ENCODE data around the gene N4BP2L1. TPM values are rescaled to one million over a fixed set of nuclear protein-coding genes. Genes with fewer than 3 reads are reported as not detected.
"Not testable (repeated sequence)": the region's sequence is repeated elsewhere in the genome, so short reads cannot be mapped to it uniquely, and the experiment has no call there.

N4BP2L1 gene
- total RNA-seq, 2 experiments from 2014 or later, result 27.7 to 27.8 TPM

- ATAC-seq, result no peak
- CTCF ChIA-PET, result interaction anchor here (0.6 kb wide), 1 partner anchor 58 kb away, joined by 4 read pairs; no protein-coding TSS in a partner anchor
- DNase-seq, result no peak
- no peak overlapping the region for H3K27ac Mint-ChIP-seq
- no peaks in the 10 kb centered on the region for H3K9me3 Mint-ChIP-seq (ENCODE audit: insufficient read depth)
- peaks cover 13% of the 10 kb centered on the region for H3K4me1 Mint-ChIP-seq (ENCODE audit: low read depth)
- peaks cover 21% of the 10 kb centered on the region for H3K36me3 Mint-ChIP-seq (ENCODE audit: low read depth)
- no peak overlapping the region for H3K4me3 Mint-ChIP-seq
- no peaks in the 10 kb centered on the region for H3K27me3 Mint-ChIP-seq (ENCODE audit: low read depth)
- POLR2A ChIA-PET, result no interaction called here
Measured at GRCh38 chr13:32384702-32385101, 43.2 kb downstream of the N4BP2L1 start.

- Mint-ChIP-seq H3K9me3 (ENCODE audit: insufficient read depth) (no peaks in the 10 kb centered on the region), H3K36me3 (ENCODE audit: low read depth) (peaks cover 23% of the 10 kb centered on the region), H3K4me3 (no peak overlapping the region), H3K4me1 (ENCODE audit: low read depth) (peaks cover 6% of the 10 kb centered on the region), H3K27ac (no peak overlapping the region), H3K27me3 (ENCODE audit: low read depth) (no peaks in the 10 kb centered on the region)
- ChIA-PET POLR2A (no interaction called here), CTCF (no interaction called here)
- ATAC-seq (no peak), DNase-seq (no peak)
Measured at GRCh38 chr13:32383836-32384618, 43.9 kb downstream of the N4BP2L1 start.

- ATAC-seq (peak; percentile 78), DNase-seq (peak; percentile 46)
- peaks cover 17% of the 10 kb centered on the region for H3K36me3 Mint-ChIP-seq (ENCODE audit: low read depth)
- no peaks in the 10 kb centered on the region for H3K27me3 Mint-ChIP-seq (ENCODE audit: low read depth)
- H3K4me1 Mint-ChIP-seq (ENCODE audit: low read depth), result no peaks in the 10 kb centered on the region
- POLR2A ChIA-PET, result no interaction called here
- CTCF ChIA-PET, result interaction anchor here (0.6 to 3.8 kb wide), 17 partner anchors 9 to 267 kb away, joined by 3 to 35 read pairs (median 4); no protein-coding TSS in a partner anchor
- H3K9me3 Mint-ChIP-seq (ENCODE audit: insufficient read depth), result no peaks in the 10 kb centered on the region
- no peak overlapping the region for H3K4me3 Mint-ChIP-seq
- H3K27ac Mint-ChIP-seq, result no peak overlapping the region
Measured at GRCh38 chr13:32381539-32381938, 46.4 kb downstream of the N4BP2L1 start.

GRCh38 chr13:32378012-32378411, 49.9 kb downstream of the N4BP2L1 start:
- no peak for DNase-seq
- H3K4me3 Mint-ChIP-seq, result no peak overlapping the region
- peaks cover 35% of the 10 kb centered on the region for H3K36me3 Mint-ChIP-seq (ENCODE audit: low read depth)
- H3K4me1 Mint-ChIP-seq (ENCODE audit: low read depth), result no peaks in the 10 kb centered on the region
- H3K9me3 Mint-ChIP-seq (ENCODE audit: insufficient read depth), result no peaks in the 10 kb centered on the region
- no peak overlapping the region for H3K27ac Mint-ChIP-seq
- POLR2A ChIA-PET, result interaction anchor here (0.6 kb wide), 1 partner anchor 1327 kb away, joined by 3 read pairs; no protein-coding TSS in a partner anchor
- CTCF ChIA-PET, result no interaction called here
- ATAC-seq, result no peak
- no peaks in the 10 kb centered on the region for H3K27me3 Mint-ChIP-seq (ENCODE audit: low read depth)

DNA sequence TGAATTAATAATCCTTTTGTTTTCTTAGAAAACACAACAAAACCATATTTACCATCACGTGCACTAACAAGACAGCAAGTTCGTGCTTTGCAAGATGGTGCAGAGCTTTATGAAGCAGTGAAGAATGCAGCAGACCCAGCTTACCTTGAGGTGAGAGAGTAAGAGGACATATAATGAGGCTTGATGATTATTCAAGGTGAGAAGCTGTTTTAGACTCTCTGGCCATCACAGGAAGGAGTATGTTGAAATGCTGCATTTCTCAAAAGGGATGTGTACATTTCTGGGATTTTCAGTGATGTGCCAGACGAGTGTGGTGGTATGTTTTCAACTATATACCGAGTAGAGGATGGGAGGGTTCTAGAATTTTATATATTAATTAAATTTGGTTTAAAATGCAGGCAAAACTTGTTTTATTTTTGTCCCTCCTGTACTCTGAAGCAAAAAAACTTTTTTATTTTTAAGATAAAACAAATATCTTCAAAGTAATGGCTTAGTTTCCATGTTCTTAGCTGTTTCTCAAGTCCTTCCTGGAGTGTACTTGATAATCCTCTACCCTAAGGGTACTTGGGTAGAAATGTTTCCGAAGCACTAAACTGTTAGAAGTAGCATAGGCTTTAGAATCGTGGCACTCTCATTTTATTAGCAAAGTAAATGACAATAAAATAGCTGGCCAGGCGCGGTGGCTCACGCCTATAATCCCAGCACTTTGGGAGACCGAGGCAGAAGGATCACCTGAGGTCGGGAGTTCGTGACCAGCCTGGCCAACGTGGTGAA, 51.1 kb downstream of the N4BP2L1 start:
- no peak for DNase-seq
- no peaks in the 10 kb centered on the region for H3K4me1 Mint-ChIP-seq (ENCODE audit: low read depth)
- no peaks in the 10 kb centered on the region for H3K9me3 Mint-ChIP-seq (ENCODE audit: insufficient read depth)
- H3K27ac Mint-ChIP-seq, result no peak overlapping the region
- H3K4me3 Mint-ChIP-seq, result no peak overlapping the region
- POLR2A ChIA-PET, result no interaction called here
- CTCF ChIA-PET, result interaction anchor here (1.1 kb wide), 1 partner anchor 66 kb away, joined by 3 read pairs; no protein-coding TSS in a partner anchor
- H3K27me3 Mint-ChIP-seq (ENCODE audit: low read depth), result no peaks in the 10 kb centered on the region
- no peak for ATAC-seq
- H3K36me3 Mint-ChIP-seq (ENCODE audit: low read depth), result peaks cover 47% of the 10 kb centered on the region

- peaks cover 56% of the 10 kb centered on the region for H3K36me3 Mint-ChIP-seq (ENCODE audit: low read depth)
- ATAC-seq, result no peak
- POLR2A ChIA-PET, result no interaction called here
Measured at GRCh38 chr13:32370805-32371204, 57.1 kb downstream of the N4BP2L1 start.

GRCh38 chr13:32362574-32362973, 65.4 kb downstream of the N4BP2L1 start:
- ChIA-PET CTCF (interaction anchor here (0.7 kb wide), 1 partner anchor 47 kb away, joined by 4 read pairs; the partner anchor contains the start of genes BRCA2 and ZAR1L), POLR2A (interaction anchor here (0.7 to 0.9 kb wide), 2 partner anchors 23 to 516 kb away, joined by 3 read pairs; no protein-coding TSS in a partner anchor)
- peaks cover 46% of the 10 kb centered on the region for H3K36me3 Mint-ChIP-seq (ENCODE audit: low read depth)
- ATAC-seq (no peak), DNase-seq (no peak)
- no peaks in the 10 kb centered on the region for H3K27me3 Mint-ChIP-seq (ENCODE audit: low read depth)
- H3K4me3 Mint-ChIP-seq, result no peak overlapping the region
- no peaks in the 10 kb centered on the region for H3K9me3 Mint-ChIP-seq (ENCODE audit: insufficient read depth)
- H3K27ac Mint-ChIP-seq, result no peak overlapping the region
- no peaks in the 10 kb centered on the region for H3K4me1 Mint-ChIP-seq (ENCODE audit: low read depth)

More at GRCh38 chr13:32370805-32371204, 57.1 kb downstream of the N4BP2L1 start:
- Mint-ChIP-seq H3K9me3 (ENCODE audit: insufficient read depth) (no peaks in the 10 kb centered on the region), H3K27me3 (ENCODE audit: low read depth) (no peaks in the 10 kb centered on the region), H3K4me3 (no peak overlapping the region), H3K27ac (no peak overlapping the region), H3K4me1 (ENCODE audit: low read depth) (no peaks in the 10 kb centered on the region)
- no peak for DNase-seq
- CTCF ChIA-PET, result no interaction called here

- H3K27ac Mint-ChIP-seq; H3K27me3 Mint-ChIP-seq (ENCODE audit: low read depth); H3K4me1 Mint-ChIP-seq (ENCODE audit: low read depth); H3K9me3 Mint-ChIP-seq (ENCODE audit: insufficient read depth); CTCF ChIA-PET; H3K4me3 Mint-ChIP-seq; ATAC-seq; DNase-seq: not testable (repeated sequence)
- POLR2A ChIA-PET, result interaction anchor here (0.7 kb wide), 1 partner anchor 41 kb away, joined by 3 read pairs; the partner anchor contains the start of genes BRCA2 and ZAR1L
- H3K36me3 Mint-ChIP-seq (ENCODE audit: low read depth), result peaks cover 31% of the 10 kb centered on the region
Measured at GRCh38 chr13:32355935-32356334, 72.0 kb downstream of the N4BP2L1 start.

GRCh38 chr13:32354040-32354439, 73.9 kb downstream of the N4BP2L1 start:
- no peak for DNase-seq
- Mint-ChIP-seq H3K4me3 (no peak overlapping the region), H3K36me3 (ENCODE audit: low read depth) (peaks cover 37% of the 10 kb centered on the region), H3K27ac (no peak overlapping the region), H3K9me3 (ENCODE audit: insufficient read depth) (no peaks in the 10 kb centered on the region), H3K27me3 (ENCODE audit: low read depth) (no peaks in the 10 kb centered on the region), H3K4me1 (ENCODE audit: low read depth) (peaks cover 21% of the 10 kb centered on the region)
- ATAC-seq, result no peak
- ChIA-PET CTCF (no interaction called here), POLR2A (interaction anchor here (0.6 kb wide), 1 partner anchor 39 kb away, joined by 3 read pairs; the partner anchor contains the start of genes BRCA2 and ZAR1L)

- ChIA-PET CTCF (interaction anchor here (1.0 to 1.1 kb wide), 2 partner anchors 15 to 35 kb away, joined by 3 read pairs; no protein-coding TSS in a partner anchor), POLR2A (interaction anchor here (1.4 kb wide), 1 partner anchor 36 kb away, joined by 8 read pairs; the partner anchor contains the start of genes BRCA2 and ZAR1L)
- Mint-ChIP-seq H3K36me3 (ENCODE audit: low read depth) (peaks cover 42% of the 10 kb centered on the region), H3K27ac (peak overlapping the region; percentile 53), H3K4me1 (ENCODE audit: low read depth) (peaks cover 36% of the 10 kb centered on the region)
- H3K9me3 Mint-ChIP-seq (ENCODE audit: insufficient read depth); H3K4me3 Mint-ChIP-seq; H3K27me3 Mint-ChIP-seq (ENCODE audit: low read depth): not testable (repeated sequence)
- DNase-seq, result peak; percentile 39
- ATAC-seq, result peak; percentile 56
Measured at GRCh38 chr13:32350839-32351441, 77.0 kb downstream of the N4BP2L1 start.

Measured in activated CD8-positive, alpha-beta T cell treated with anti-CD3 and anti-CD28 coated beads, Interleukin-2, amount 10 ng/mL, durations not matched to agents 7 days and 5 days (primary cell).